ENCODE data around the gene RNF25.

RNF25 gene

DNA sequence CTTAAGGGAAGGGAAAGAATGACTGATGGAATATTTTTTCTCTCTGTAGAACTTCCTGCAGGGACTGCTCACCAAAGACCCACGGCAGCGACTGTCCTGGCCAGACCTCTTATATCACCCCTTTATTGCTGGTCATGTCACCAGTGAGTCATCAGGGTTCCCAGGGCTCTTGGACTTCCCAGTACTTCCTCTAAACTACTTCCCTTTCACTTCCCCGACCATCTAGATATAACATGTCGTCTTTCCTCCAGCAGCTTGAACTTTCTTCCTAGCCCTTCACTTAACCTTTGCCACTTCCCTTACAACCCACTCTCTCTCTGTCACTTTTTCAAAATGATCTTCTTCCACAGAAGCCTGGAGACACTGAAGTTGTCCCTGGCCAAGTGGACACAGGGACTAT lies 7.3 kb upstream of the RNF25 start:
- DNase-seq, result no peak

- no peak for DNase-seq
Measured at GRCh38 chr2:218671097-218671653, 627 bp downstream of the RNF25 start.

DNA sequence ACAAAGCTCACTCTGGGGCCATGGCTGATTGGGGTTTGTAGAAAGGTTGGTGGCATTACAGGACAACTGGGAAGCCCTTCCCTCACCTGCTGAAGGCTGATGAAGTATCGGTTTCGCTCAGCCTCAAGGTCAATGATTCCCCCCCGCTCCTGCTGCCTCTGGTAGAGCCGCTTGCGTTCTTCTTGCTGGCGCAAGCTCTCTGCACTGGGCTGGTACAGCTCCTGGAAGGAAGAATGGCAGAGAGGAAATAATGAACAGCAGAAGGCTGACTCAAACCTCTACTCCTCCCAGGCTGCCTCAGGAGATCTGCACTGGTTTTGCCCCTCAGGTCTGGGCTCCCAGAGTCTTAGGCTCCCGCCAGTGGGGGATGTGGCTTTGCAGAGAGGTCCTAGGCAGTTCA lies 7.1 kb downstream of the RNF25 start:
- DNase-seq, result no peak

DNA sequence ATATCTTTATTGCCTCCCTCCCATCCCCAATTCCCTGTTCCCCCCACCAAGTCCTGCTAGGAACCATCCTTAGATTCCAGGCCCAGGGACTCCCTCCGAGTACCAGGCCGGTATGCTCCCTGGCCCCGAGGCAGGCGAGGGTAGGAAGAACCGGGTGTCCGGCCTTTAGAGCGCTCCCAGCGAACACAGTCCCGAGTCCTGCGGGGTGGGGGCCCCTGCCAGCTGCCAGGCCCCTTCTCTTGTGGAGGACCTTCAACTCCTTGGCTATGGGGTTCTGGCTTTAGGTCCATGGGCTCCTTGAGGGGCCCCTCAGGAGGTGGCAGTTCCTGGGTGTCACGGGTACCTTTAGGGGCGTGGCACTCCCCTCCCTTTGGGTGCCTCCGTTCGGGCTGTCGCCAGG lies 7.9 kb downstream of the RNF25 start:
- no peak for DNase-seq

DNA sequence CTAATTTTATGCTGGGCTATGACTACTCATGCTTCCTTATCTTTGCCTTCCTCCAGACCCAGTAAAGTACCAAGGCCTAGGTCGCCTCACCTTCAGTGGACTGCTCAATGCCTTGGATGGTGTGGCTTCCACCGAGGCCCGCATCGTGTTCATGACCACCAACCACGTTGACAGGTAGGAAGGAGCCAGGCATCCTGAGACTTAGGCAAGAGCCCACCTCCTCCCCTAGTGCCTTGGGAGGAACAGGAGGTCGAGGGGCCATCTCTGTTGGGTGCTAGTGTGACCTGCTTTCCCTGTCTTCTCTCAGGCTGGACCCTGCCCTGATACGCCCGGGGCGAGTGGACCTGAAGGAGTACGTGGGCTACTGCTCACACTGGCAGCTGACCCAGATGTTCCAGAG lies 9.0 kb downstream of the RNF25 start:
- DNase-seq, result no peak

- DNase-seq, result no peak
Measured at GRCh38 chr2:218662377-218662776, 9.4 kb downstream of the RNF25 start.

- DNase-seq, result no peak
Measured at GRCh38 chr2:218659988-218660358, 11.8 kb downstream of the RNF25 start.

DNA sequence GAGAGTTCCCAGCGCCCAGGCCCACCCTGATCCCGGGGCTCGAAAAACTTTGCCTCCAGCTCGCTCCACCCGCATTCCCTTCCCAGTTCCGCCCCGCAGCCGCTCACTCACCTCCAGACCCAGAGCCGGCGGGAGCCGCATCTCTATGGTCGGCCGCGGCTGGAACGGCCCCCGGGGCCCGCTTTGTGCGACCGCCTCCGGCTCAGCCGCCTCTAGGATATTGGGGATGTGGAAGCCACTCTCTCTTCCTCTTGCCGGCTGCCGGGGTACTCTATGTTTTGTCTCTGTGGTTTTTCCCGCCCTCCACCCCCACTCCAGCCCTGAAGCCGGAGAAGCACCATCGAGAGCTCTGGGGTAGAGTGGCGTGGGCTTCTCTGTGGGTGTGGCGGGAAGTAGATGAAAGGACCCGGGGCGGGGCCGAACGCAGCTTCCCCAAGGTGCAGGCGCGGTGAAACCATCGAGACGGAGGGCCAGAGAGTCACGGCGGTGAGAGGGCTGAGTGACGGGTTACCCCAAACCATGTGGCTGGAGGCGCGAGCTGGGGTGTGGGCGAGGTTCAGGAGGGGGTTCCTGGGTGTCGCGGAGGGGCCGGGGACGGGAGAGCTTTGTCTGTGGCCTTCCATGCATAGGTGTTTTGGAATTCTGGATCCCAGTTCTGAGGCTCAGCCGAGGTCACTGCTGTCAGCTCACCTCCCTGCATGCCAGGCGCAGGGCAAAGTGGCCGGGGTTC lies 12.4 kb downstream of the RNF25 start, which contains the start of the genes BCS1L and ZNF142:
BCS1L (plus strand) TSS at position 426 of the 730 bp plus-strand sequence. CDS start 1,305 bp downstream, outside the sequence.
ZNF142 (minus strand) TSS at position 366 of the 730 bp plus-strand sequence. CDS start 3,194 bp downstream, outside the sequence.
- peak; percentile 87 for DNase-seq

- DNase-seq, result peak; percentile 30
Measured at GRCh38 chr2:218658671-218659257, 13.0 kb downstream of the RNF25 start.

- DNase-seq, result no peak
Measured at GRCh38 chr2:218655751-218656150, 16.1 kb downstream of the RNF25 start.

- no peak for DNase-seq
Measured at GRCh38 chr2:218648787-218649100, 23.1 kb downstream of the RNF25 start.

DNA sequence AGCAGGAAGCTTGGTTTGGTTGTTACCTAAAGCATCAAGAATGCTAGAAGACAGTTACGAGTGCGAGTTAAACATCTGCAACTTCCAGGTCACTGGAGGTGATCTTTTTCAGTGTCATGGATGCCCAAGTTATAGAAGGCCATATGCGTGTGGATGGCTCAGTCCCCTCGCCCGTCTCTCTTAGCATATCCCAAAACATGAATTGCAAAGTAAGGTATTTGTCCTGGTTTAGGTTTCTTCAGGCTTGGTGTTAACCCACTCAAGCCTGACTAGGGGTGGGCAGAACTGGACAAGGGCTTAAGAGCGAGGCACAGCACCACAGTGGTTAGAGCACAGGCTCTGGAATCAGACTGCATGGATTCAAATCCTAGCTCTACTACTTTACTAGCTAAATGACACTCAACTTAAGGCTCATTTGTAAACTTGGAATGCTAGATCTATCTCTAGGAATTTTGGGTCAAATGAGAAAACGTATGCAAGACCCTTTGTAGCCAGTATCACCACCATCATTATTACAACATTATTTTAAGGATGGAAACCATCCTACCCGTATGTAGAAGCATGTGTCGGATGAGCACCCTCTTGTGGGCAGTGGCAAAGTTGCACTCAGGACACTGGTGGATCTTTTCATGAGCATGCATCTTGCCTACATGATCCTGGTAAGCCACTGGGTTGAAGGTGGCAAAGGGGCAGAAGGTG lies 23.6 kb downstream of the RNF25 start:
- DNase-seq, result peak; percentile 22

GRCh38 chr2:218645126-218645525 lies 26.7 kb downstream of the RNF25 start:
- no peak for DNase-seq

DNA sequence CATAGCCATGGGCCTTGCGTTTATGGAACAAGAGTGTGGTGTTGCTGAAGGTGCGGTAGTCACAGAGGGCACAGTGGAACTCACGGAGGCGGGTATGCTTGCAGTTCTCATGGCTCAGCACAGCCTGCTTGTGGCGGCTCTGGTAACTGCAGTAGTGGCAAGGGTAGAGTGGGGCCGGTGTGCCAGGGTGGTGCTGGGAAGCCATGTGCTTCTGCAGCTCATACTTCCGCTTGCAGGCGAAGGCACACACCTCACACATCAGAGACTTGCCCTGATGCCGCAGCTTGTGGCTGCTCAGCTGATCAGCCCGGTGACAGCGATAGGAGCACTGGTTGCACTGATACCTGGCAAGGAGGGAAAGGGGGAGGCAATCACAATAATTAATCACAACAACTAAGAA lies 27.1 kb downstream of the RNF25 start:
- no peak for DNase-seq

DNA sequence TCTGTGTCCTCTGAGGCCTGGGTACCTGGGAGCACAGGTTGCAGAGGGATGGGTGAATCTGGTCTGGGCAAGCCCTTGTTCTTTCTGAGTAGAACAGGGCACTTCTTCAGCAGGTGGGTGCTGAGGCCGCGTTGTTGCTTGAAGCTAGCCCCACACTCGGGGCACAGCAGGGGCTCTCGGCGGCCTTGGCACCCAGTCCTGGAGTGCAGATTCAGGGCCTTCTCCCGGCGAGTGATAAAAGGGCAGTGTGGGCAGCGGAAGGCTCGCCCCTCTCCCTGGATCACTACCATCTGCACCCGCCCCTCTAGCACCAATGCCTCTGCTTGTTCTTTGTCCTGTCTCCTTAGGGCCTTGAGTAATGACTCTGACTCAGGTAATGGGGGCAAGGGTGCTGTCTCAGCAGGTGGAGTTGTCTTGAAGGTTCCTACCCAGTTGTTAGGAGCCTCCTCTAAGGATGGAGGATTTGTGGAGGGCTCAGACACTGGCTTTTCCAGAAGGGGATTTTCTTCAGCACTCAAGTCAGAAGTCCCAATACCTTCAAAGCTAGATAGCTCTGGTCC lies 28.0 kb downstream of the RNF25 start:
- no peak for DNase-seq

- no peak for DNase-seq
Measured at GRCh38 chr2:218642786-218643185, 29.0 kb downstream of the RNF25 start.

GRCh38 chr2:218642121-218642656 lies 29.6 kb downstream of the RNF25 start:
- DNase-seq, result no peak

- no peak for DNase-seq
Measured at GRCh38 chr2:218638372-218638771, 33.4 kb downstream of the RNF25 start.

GRCh38 chr2:218635719-218636118 lies 36.1 kb downstream of the RNF25 start:
- no peak for DNase-seq

DNA sequence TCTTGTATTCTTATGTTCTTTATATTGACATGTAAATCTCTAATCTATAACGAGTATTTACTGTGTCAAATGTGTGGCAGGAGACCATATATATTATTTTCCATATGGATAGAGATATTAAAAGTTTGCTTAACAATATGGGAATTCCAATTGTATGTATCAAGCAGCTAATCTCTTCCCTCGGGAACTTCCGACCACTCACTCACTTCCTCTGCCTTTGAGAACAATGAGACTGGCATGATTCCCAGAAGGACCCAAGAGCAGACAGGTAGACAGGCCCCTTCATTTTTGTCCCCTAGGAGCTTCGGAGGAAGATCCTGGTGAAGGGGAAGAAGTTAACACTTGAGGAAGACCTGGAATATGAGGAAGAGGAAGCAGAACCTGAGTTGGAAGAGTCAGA lies 40.0 kb downstream of the RNF25 start:
- no peak for DNase-seq

GRCh38 chr2:218627939-218628338 lies 43.9 kb downstream of the RNF25 start:
- no peak for DNase-seq

GRCh38 chr2:218626369-218626768 lies 45.4 kb downstream of the RNF25 start:
- DNase-seq, result no peak

- DNase-seq, result no peak
Measured at GRCh38 chr2:218623366-218623705, 48.5 kb downstream of the RNF25 start.
